Loucy (cell line): ENCODE results near the gene ZFP28.
A peak's percentile ranks its signal among the peaks of the same experiment; 100 is the strongest.

Source experiments
- H2AFZ ChIP-seq: fragments of 200-600 bp; sonication (generic); 2 replicates; pipeline ENCODE4 v1.6.0; 2016; ENCODE audit warnings: antibody characterized with exemption, mild to moderate bottlenecking, low read length, moderate library complexity
- H3F3A ChIP-seq: fragments of 200-600 bp; 2 replicates; pipeline ENCODE4 v1.6.0; 2016; ENCODE audit warnings: antibody characterized with exemption, low read depth, mild to moderate bottlenecking
- H3K27me3 ChIP-seq: fragments of 200-600 bp; sonication (generic); 2 replicates; pipeline ENCODE4 v1.6.1; 2014; ENCODE audit warnings: low read length, mild to moderate bottlenecking; ENCODE audit not compliant: insufficient read depth, poor library complexity, severe bottlenecking
- H3K36me3 ChIP-seq: fragments of 200-600 bp; sonication (generic); 2 replicates; pipeline ENCODE4 v1.6.1; 2016; ENCODE audit warnings: low read length; ENCODE audit not compliant: insufficient read depth
- H3K4me1 ChIP-seq: fragments of 200-600 bp; sonication (generic); 2 replicates; pipeline ENCODE4 v1.5.1; 2014; ENCODE audit warnings: low read length, mild to moderate bottlenecking; ENCODE audit not compliant: insufficient read depth, poor library complexity, severe bottlenecking
- H3K4me2 ChIP-seq: fragments of 200-600 bp; sonication (generic); 2 replicates; pipeline ENCODE4 v1.6.0; 2014; ENCODE audit warnings: antibody characterized with exemption, low read length, low read depth, mild to moderate bottlenecking; ENCODE audit not compliant: poor library complexity, severe bottlenecking
- H3K4me3 ChIP-seq: fragments of 200-600 bp; sonication (generic); 2 replicates; pipeline ENCODE4 v1.5.1; 2014; ENCODE audit warnings: low read length, mild to moderate bottlenecking, mixed read lengths; ENCODE audit not compliant: poor library complexity, severe bottlenecking
- H3K79me2 ChIP-seq: fragments of 200-600 bp; sonication (generic); 2 replicates; pipeline ENCODE4 v1.6.1; 2014; ENCODE audit warnings: low read length; ENCODE audit not compliant: insufficient read depth
- H3K9ac ChIP-seq: fragments of 200-600 bp; sonication (generic); 2 replicates; pipeline ENCODE4 v1.6.0; 2014; ENCODE audit warnings: mild to moderate bottlenecking, low read depth, low read length, moderate library complexity; ENCODE audit not compliant: poor library complexity, severe bottlenecking
- H3K9me2 ChIP-seq: fragments of 200-600 bp; sonication (generic); replicated peaks from 2 replicates; pipeline ENCODE4 v1.6.1; 2016; ENCODE audit warnings: low read depth, low read length, mixed read lengths
- H3K9me3 ChIP-seq: fragments of 200-600 bp; sonication (generic); 2 replicates; pipeline ENCODE4 v1.6.1; 2014; ENCODE audit warnings: mild to moderate bottlenecking, antibody characterized with exemption, low read length, low read depth; ENCODE audit not compliant: insufficient read depth
- H4K20me1 ChIP-seq: fragments of 200-600 bp; sonication (generic); 2 replicates; pipeline ENCODE4 v1.6.0; 2014; ENCODE audit warnings: antibody characterized with exemption, low read length, mild to moderate bottlenecking; ENCODE audit not compliant: insufficient read depth, poor library complexity, severe bottlenecking
- EZH2phosphoT487 ChIP-seq: fragments of 200-600 bp; IDR thresholded peaks from 2 replicates; pipeline ENCODE4 v1.6.1; 2018; ENCODE audit warnings: antibody characterized with exemption, mild to moderate bottlenecking, moderate library complexity, borderline replicate concordance
- TF ChIP-seq, protein P1 (sequence below): fragments of 200-600 bp; sonication (generic); conservative IDR thresholded peaks from 2 replicates; pipeline ENCODE4 v1.5.1; 2014; ENCODE audit warnings: mild to moderate bottlenecking, antibody characterized with exemption, low read length

ZFP28 gene

DNA sequence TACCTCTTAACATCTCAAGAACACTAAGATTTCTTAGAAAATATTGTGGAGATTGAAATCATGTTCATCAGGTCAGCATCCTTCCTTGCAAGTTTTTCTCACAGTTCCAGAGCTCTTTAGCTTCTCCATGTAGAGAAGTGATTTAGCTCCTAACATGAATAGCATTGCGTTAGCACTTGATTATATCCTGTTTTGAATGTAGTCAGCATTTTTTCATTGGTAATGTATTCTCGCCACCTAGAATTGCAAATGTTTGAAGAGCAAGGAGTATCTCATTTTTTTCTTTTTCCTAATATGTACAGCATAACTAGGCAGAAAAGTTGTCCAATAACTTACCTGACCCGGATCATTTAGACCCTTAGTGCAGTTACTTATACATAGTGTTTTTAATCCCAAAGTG is 35.2 kb downstream of the ZFP28 start:
- Histone ChIP-seq H3K9ac (no peak overlapping the region), H3K36me3 (peaks cover 11% of the 10 kb centered on the region; the same call in 1 of the 2 replicates), H3K4me3 (no peak overlapping the region), H3K9me3 (peaks cover 51% of the 10 kb centered on the region), H3K9me2 (no peaks in the 10 kb centered on the region), H2AFZ (no peak overlapping the region), H3K79me2 (no peaks in the 10 kb centered on the region), H3F3A (no peaks in the 10 kb centered on the region), H3K4me1 (no peaks in the 10 kb centered on the region), H3K4me2 (no peak overlapping the region), H4K20me1 (no peaks in the 10 kb centered on the region), H3K27me3 (peaks cover 4% of the 10 kb centered on the region)
- TF ChIP-seq, protein P1, sequence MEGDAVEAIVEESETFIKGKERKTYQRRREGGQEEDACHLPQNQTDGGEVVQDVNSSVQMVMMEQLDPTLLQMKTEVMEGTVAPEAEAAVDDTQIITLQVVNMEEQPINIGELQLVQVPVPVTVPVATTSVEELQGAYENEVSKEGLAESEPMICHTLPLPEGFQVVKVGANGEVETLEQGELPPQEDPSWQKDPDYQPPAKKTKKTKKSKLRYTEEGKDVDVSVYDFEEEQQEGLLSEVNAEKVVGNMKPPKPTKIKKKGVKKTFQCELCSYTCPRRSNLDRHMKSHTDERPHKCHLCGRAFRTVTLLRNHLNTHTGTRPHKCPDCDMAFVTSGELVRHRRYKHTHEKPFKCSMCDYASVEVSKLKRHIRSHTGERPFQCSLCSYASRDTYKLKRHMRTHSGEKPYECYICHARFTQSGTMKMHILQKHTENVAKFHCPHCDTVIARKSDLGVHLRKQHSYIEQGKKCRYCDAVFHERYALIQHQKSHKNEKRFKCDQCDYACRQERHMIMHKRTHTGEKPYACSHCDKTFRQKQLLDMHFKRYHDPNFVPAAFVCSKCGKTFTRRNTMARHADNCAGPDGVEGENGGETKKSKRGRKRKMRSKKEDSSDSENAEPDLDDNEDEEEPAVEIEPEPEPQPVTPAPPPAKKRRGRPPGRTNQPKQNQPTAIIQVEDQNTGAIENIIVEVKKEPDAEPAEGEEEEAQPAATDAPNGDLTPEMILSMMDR = no peak
- TF ChIP-seq EZH2phosphoT487 = no peak

DNA sequence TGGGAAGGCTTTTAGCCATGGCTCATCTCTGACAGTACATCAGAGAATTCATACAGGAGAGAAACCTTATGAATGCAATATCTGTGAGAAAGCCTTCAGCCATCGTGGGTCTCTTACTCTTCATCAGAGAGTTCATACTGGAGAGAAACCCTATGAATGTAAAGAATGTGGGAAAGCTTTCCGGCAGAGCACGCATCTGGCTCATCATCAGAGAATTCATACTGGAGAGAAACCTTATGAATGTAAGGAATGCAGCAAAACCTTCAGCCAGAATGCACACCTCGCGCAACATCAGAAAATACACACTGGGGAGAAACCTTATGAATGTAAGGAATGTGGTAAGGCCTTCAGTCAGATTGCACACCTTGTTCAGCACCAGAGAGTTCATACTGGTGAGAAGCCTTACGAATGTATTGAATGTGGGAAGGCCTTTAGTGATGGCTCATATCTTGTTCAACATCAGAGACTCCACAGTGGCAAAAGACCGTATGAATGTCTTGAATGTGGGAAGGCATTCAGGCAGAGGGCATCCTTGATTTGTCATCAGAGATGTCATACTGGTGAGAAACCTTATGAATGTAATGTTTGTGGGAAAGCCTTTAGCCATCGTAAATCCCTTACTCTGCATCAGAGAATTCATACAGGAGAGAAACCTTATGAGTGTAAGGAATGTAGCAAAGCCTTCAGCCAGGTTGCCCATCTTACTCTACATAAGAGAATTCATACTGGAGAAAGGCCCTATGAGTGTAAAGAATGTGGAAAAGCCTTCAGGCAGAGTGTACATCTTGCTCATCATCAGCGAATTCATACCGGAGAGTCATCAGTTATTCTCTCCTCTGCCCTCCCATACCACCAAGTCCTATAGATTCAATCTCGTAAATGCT is 39.2 kb downstream of the ZFP28 start:
- Histone ChIP-seq H3K9me2 (no peaks in the 10 kb centered on the region), H3K27me3 (peaks cover 4% of the 10 kb centered on the region), H2AFZ (no peak overlapping the region), H3K36me3 (peaks cover 11% of the 10 kb centered on the region; the same call in 1 of the 2 replicates), H3F3A (no peaks in the 10 kb centered on the region), H3K9ac (no peak overlapping the region), H3K4me1 (no peaks in the 10 kb centered on the region), H4K20me1 (no peaks in the 10 kb centered on the region), H3K9me3 (peaks cover 62% of the 10 kb centered on the region), H3K4me2 (no peak overlapping the region), H3K79me2 (no peaks in the 10 kb centered on the region), H3K4me3 (no peak overlapping the region)
- TF ChIP-seq, protein P1 = no peak
- TF ChIP-seq EZH2phosphoT487 = no peak

DNA sequence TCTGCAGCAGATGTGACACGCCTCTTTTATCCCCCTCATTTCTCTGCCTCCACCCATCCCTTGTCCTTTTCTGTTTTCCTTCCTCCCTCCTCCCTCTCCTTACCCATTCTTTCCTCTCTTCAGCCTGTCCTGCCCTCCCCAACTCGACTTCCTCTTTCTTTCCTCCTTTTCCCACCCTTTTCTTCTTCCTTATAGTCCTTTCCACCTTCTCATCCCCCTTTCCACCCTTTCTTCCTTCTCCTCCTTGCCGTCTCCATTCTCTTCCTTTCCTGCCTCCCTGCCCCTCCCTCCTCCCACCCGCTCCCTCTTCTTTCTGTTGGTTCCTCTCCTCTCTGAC is 55.7 kb downstream of the ZFP28 start:
- Histone ChIP-seq H4K20me1 (peaks cover 6% of the 10 kb centered on the region), H3K4me2 (peak overlapping the region; percentile 78), H3K4me1 (peaks cover 27% of the 10 kb centered on the region), H3F3A (no peaks in the 10 kb centered on the region), H3K79me2 (peaks cover 41% of the 10 kb centered on the region), H3K27me3 (no peaks in the 10 kb centered on the region), H3K9me2 (no peaks in the 10 kb centered on the region), H3K9me3 (peaks cover 5% of the 10 kb centered on the region; the same call in 1 of the 2 replicates), H3K4me3 (peak overlapping the region; percentile 97), H3K9ac (peak overlapping the region; percentile 91), H2AFZ (peak overlapping the region; percentile 99), H3K36me3 (no peaks in the 10 kb centered on the region)
- TF ChIP-seq, protein P1 = no peak
- TF ChIP-seq EZH2phosphoT487 = no peak
